Stimulated activated naive CD8-positive, alpha-beta T cell treated with anti-CD3 and anti-CD28 coated beads, Interleukin-15, Interleukin-2, amounts not matched to agents 100 ng/mL and 50 ng/mL, for 24 hours (primary cell): Measurements from ENCODE around the gene CAMSAP1.

Experiments used
- H3K27ac Mint-ChIP-seq: one replicate; pipeline ENCODE4 v1.8.0; 2021; ENCODE audit warnings: mild to moderate bottlenecking, mixed read lengths
- H3K27me3 Mint-ChIP-seq: one replicate; pipeline ENCODE4 v1.8.0; 2021; ENCODE audit warnings: mixed read lengths
- H3K36me3 Mint-ChIP-seq: one replicate; pipeline ENCODE4 v1.8.0; 2021; ENCODE audit warnings: low read depth, mixed read lengths
- H3K4me1 Mint-ChIP-seq: one replicate; pipeline ENCODE4 v1.8.0; 2021; ENCODE audit warnings: low read depth, mixed read lengths
- H3K4me3 Mint-ChIP-seq: one replicate; pipeline ENCODE4 v1.8.0; 2021; ENCODE audit warnings: mild to moderate bottlenecking, mixed read lengths
- H3K9me3 Mint-ChIP-seq: one replicate; pipeline ENCODE4 v1.8.0; 2021; ENCODE audit warnings: mixed read lengths

Gene CAMSAP1

DNA sequence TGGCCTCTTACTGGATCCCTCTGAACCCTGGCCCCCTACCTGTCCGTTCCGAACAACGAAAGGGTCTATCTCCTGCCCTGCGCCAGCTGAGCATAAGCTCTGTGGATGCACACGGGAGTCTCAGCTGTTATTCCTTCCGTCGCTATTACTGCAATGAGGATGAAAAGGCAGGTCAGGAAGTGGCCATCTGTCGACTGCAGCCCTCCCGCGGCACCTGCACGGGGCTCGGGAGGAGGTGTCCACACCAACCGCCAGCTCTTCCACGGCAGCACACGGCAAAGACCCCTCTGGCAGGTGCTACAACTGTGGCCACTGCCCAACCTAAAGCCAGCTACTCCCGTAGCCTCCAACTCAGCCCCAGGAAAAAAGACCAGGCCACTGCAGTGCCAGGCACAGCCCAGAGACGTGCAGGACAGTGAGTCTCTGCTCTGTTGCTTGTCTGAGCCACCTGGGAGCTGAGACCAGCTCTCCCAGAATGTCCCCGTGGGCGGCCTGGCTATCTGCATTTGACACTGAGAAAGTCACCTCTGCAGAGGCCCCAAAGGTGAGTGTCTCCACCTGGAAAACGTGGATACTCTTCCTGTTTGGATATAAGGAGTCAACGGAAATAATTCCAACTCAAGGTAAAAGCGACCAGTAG lies 19.1 kb downstream of the CAMSAP1 start:
- Mint-ChIP-seq H3K36me3 (no peaks in the 10 kb centered on the region), H3K9me3 (no peaks in the 10 kb centered on the region), H3K4me3 (no peak overlapping the region), H3K27me3 (no peaks in the 10 kb centered on the region), H3K4me1 (peaks cover 70% of the 10 kb centered on the region), H3K27ac (no peak overlapping the region)

DNA sequence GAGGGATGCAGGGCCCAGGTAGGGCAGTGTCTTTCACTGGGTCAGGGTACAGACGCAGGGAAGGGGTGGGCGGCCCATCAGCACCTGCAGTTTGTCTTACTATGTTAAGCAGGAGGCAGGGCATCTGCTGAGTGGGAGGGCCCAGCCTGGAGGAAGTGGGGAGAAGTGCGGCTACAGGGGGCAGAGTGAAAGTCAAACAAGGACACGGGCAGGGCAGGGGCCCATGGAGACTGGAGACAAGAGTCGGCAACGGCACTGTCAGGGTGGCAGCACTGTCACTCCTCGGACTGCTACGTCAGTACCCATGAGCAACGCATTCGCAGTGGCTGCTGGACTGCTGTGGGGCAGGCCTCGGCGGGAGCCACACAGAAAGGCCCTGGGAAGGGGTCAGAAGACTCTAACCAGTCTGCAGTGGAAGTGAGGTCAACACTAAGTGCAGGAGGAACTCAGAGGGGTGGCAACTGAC lies 19.7 kb downstream of the CAMSAP1 start:
- H3K27ac Mint-ChIP-seq = peak overlapping the region; percentile 56
- H3K9me3 Mint-ChIP-seq = no peaks in the 10 kb centered on the region
- no peaks in the 10 kb centered on the region for H3K27me3 Mint-ChIP-seq
- peaks cover 67% of the 10 kb centered on the region for H3K4me1 Mint-ChIP-seq
- H3K4me3 Mint-ChIP-seq = peak overlapping the region; percentile 66
- H3K36me3 Mint-ChIP-seq = no peaks in the 10 kb centered on the region

DNA sequence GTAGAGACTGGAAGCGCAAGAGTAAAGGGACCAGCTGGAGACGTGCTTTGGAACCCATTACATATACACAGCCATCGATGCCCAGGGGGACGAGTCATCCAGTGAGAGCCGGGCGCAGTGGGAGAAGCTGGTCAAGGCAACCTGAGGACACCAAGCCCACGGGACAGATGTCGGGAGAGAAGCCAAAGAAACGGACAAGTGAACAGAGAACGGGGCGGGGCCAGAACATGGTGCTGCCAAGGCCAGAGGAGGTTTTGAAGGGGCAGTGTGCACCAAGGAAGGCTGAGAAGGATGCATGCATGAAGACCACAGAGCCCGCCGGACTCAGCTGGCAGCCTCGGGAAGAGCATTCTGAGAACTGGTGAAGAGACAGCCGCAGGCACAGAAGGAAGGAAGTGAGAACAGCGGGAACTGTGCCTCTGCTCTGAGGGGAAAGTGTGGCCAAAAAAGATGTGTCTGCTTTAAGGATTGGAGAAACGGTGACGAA lies 20.3 kb downstream of the CAMSAP1 start:
- Mint-ChIP-seq H3K36me3 (no peaks in the 10 kb centered on the region), H3K4me1 (peaks cover 67% of the 10 kb centered on the region), H3K9me3 (no peaks in the 10 kb centered on the region), H3K27me3 (no peaks in the 10 kb centered on the region), H3K4me3 (peak overlapping the region; percentile 66), H3K27ac (peak overlapping the region; percentile 56)

DNA sequence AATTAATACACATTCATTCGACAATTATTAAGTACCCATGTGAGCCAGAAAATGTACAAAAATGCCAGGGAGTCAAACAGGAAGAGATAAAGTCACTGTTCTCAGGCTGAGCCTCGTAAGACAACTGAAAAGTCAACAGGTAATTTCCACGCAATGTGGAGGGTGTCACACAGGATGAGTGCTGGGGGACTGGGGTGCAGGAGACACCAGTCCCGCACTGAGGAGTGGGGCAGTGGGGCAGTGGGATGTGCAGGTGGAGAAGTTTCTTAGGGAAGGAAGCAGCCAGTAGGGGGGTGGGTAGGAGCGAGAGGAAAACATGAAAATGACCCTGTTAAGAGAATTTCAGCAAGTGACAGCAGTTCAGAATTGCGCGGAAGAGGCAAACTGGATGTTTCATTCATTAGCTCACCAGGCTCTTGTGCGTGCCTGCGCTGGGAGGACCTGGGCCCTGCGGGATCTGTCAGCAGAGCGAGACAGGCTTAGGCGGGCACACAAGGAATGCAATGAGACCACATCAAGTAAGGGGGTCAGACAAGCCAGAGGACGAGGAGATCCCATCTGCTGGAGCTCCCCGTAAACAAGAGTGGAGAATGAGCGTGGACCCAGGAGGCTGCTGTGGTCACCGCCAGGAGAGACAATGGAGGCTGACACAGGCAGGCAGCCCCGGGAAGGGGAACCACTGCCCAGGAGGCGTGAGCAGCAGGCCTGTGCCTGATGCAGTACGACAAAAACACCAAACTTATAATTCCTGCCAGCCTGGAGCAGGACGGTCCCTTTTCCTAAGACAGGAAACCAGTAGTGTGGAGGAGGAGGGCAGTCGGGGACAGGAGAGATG lies 21.0 kb downstream of the CAMSAP1 start:
- Mint-ChIP-seq H3K4me3 (no peak overlapping the region), H3K4me1 (peaks cover 62% of the 10 kb centered on the region), H3K36me3 (no peaks in the 10 kb centered on the region), H3K27ac (peak overlapping the region; percentile 56), H3K9me3 (no peaks in the 10 kb centered on the region), H3K27me3 (no peaks in the 10 kb centered on the region)

DNA sequence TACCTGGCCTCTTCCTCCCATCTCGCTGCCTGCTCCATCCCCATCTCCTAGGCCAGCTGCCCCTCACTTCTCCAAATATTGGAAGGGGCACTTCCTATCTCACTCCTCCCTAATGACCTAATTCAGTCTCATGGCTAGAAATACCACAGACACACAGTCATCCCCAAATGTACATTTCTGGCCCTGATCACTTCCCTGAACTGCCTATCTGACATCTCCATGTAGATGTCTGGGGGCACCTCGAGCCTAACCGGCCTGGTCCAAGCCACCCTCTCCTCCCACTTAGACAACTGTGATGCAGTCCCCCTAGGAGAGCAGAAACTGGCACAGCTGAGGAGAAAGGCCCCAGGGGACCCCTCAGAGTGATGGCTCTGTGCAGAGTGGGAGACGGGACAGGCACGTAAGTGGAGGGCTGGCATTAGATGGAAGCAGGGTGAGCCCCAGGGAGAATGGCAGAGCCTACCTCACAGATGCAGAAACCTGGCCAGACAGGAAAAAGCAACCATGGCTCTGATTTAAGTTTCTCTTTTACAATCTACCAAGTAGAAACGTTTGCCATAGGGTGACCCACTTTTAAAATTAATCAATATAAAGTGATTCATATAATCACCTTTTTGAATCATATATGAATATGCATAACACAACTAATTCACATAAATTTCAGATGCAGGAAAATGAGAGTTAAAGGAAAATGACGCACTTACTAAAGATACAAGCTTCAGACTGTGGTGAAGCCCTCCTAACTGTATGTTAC lies 22.1 kb downstream of the CAMSAP1 start:
- Mint-ChIP-seq H3K27ac (no peak overlapping the region), H3K36me3 (no peaks in the 10 kb centered on the region), H3K27me3 (no peaks in the 10 kb centered on the region), H3K4me1 (peaks cover 59% of the 10 kb centered on the region), H3K9me3 (no peaks in the 10 kb centered on the region), H3K4me3 (no peak overlapping the region)

DNA sequence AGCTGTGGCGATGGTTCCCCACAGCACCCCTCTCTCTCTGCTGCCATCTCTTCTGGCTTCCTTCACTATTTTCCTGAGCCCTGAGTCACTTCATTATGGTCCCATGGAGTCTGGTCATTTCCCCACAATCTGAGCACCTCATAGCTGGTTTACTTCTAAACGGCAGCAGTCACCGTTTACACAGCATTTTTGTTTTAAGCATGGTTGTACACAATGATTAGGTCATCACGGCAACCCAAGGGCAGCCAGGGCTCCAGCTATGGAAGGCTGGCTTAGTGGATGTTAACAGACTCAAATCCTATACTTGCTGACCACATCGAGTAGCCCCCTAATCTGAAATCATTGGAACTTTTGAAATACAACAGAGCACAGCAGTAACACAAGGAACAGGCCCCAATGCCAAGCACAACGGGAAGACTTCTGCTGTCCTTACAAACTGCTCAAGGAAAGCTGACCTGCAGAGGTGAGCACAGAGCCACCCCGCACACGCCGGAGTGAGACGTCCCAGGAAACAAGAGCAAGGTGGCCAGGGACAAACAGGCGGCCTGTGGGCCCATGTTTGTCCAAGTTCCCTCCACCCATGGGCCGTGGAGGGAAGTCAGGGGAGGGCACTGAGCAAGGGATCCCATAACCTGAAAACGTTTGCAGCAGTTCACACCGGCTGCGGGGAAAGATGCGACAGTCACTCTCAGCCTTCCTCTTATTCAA lies 22.9 kb downstream of the CAMSAP1 start:
- Mint-ChIP-seq H3K4me3 (no peak overlapping the region), H3K27me3 (no peaks in the 10 kb centered on the region), H3K4me1 (peaks cover 59% of the 10 kb centered on the region), H3K27ac (no peak overlapping the region), H3K9me3 (no peaks in the 10 kb centered on the region), H3K36me3 (peaks cover 2% of the 10 kb centered on the region)

DNA sequence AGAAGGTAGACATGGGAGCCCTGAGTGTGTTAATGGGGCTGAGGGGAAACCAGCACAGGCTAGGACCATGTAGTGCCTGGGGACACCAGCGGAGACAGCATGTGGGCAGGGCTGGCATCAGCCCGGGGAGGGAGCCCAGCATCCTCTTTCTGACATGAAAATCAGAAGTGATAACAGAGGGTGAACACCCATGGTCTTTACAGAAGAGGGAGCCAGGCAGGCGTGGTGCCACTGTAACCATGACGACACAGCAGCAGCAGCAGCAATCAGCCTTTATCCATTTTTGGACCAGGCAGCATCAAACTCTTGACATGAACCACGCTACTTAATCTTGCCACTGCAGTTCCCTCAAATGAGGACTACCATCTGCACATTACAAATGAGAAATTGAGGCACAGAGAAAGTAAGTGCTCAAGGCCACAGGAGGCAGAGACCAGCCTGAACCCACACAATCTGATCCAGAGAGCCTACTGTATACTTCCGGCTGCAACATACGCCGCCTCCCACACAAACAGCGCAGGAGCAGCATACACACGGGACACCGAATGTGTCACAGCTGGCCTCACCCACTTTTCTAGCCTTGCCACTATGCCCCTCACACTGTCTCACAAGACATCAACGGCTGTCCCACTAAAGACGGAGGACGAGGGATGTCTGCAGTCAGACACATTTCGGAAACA lies 23.8 kb downstream of the CAMSAP1 start:
- Mint-ChIP-seq H3K27ac (no peak overlapping the region), H3K9me3 (no peaks in the 10 kb centered on the region), H3K27me3 (no peaks in the 10 kb centered on the region), H3K4me1 (peaks cover 60% of the 10 kb centered on the region), H3K36me3 (peaks cover 4% of the 10 kb centered on the region), H3K4me3 (no peak overlapping the region)

DNA sequence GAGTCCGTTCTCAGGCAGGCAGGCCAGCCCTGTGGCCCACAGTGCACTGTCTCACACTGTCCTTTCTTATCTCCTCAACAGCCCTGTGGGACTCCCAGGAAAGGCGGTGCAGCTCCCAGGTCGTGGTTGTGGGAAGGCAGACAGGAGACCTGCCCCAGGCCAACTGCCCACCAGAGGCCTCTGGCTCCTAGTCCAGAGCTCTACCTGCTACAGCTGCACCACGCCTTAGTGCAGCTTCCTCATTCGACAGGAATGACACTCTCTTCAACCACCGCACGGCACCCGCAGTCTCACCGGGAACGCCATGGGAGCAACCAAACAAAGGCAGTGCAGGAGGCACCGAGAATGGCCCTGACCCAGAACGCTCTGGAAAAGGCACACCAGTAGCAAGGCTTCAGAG lies 25.3 kb downstream of the CAMSAP1 start:
- Mint-ChIP-seq H3K27me3 (no peaks in the 10 kb centered on the region), H3K27ac (no peak overlapping the region), H3K4me1 (peaks cover 54% of the 10 kb centered on the region)

DNA sequence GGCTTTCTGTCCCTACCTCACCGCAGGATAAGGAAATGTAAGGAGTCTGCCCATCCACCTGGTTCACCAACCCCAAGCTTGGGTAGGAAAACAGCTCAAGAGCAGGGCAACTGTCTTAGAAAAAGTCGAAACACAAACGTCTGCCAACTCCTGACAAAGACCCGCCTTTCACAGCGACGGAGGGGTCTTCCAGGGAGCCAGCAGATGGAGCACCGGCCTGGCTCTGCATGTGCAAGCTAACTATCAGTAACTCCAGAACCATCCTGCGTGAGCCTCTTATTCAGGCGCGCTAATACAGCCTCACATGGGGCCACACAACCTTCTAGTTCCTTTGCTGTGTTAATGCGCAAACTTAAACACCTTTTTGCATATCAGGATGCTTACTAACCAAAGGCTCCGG lies 26.9 kb downstream of the CAMSAP1 start:
- no peaks in the 10 kb centered on the region for H3K9me3 Mint-ChIP-seq
- no peak overlapping the region for H3K4me3 Mint-ChIP-seq
- peaks cover 16% of the 10 kb centered on the region for H3K36me3 Mint-ChIP-seq
- no peak overlapping the region for H3K27ac Mint-ChIP-seq
- H3K27me3 Mint-ChIP-seq = no peaks in the 10 kb centered on the region
- H3K4me1 Mint-ChIP-seq = peaks cover 41% of the 10 kb centered on the region

More for the DNA sequence above, 25.3 kb downstream of the CAMSAP1 start:
- no peak overlapping the region for H3K4me3 Mint-ChIP-seq
- peaks cover 8% of the 10 kb centered on the region for H3K36me3 Mint-ChIP-seq
- no peaks in the 10 kb centered on the region for H3K9me3 Mint-ChIP-seq

DNA sequence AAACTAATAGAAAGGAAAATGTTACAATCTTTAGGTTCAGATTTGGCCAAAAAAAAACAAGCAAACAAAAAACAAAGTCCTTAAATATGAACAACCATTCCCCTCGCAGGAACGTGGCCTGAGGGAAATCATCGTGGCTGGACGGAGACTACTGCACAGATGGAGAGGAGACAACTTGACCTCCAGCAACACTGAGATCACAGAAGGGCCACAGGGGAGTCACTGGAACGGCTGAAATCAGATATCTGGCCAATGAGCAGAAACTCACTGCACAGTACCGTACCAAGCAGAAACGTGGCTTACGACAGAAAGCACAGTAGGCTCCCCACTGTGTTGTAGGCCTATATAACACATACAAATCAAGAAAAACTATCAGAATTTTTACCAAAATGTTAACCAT lies 27.7 kb downstream of the CAMSAP1 start:
- H3K36me3 Mint-ChIP-seq = peaks cover 16% of the 10 kb centered on the region
- peaks cover 36% of the 10 kb centered on the region for H3K4me1 Mint-ChIP-seq
- no peak overlapping the region for H3K27ac Mint-ChIP-seq
- no peak overlapping the region for H3K4me3 Mint-ChIP-seq
- H3K9me3 Mint-ChIP-seq = no peaks in the 10 kb centered on the region
- no peaks in the 10 kb centered on the region for H3K27me3 Mint-ChIP-seq

DNA sequence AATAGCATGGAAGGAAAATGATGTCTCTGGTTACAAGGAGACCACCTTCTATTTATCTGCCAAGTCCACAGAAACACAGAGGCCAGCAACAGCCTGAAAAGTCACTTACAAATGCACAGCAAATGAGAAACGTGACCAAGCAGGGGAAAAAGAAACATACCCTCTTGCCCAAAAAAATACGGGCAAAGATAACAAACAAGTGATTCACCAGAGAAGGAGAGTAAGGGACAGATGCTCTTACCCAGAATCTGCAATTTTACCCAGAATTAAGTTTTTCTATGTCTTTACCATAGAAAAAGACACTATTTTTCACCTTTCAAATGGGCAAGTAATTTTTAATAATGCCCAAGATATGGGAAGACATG lies 28.1 kb downstream of the CAMSAP1 start:
- no peak overlapping the region for H3K27ac Mint-ChIP-seq
- H3K36me3 Mint-ChIP-seq = peaks cover 16% of the 10 kb centered on the region
- no peaks in the 10 kb centered on the region for H3K9me3 Mint-ChIP-seq
- no peaks in the 10 kb centered on the region for H3K27me3 Mint-ChIP-seq
- H3K4me1 Mint-ChIP-seq = peaks cover 32% of the 10 kb centered on the region
- no peak overlapping the region for H3K4me3 Mint-ChIP-seq

DNA sequence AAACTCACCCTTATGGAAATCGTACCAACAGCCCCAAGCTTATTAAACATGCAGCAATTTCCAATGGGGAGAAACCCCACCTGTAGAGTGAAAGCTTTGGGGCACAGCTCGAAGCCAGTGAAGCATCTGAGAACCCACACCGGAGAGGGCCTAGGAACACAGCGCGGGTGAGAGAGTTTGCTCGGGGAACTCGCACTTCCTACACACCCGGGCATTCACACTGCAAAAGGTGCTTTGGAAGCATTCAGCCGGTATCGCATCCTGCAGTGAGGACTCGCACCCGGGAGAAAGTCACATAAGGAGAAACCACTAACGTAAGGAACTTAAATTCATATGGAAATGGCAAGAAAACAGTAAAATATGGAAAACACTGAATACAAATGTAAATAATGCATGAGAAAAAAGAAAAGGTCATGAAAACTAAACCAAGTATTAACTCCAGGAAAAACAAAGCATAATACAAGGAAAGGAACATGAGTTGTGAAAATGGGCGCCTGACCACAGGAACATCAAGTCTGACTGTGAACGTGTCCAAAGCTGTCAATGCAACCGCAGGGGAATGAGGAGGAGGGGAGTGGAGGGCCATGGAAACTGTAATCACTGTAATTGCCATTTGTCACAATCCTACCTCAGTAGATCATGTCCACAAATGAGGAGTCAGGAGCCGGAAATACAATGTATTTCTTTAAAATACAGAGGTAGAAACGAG lies 28.7 kb downstream of the CAMSAP1 start:
- Mint-ChIP-seq H3K36me3 (peaks cover 16% of the 10 kb centered on the region), H3K27ac (no peak overlapping the region), H3K9me3 (no peaks in the 10 kb centered on the region), H3K4me1 (peaks cover 26% of the 10 kb centered on the region), H3K27me3 (no peaks in the 10 kb centered on the region), H3K4me3 (no peak overlapping the region)

DNA sequence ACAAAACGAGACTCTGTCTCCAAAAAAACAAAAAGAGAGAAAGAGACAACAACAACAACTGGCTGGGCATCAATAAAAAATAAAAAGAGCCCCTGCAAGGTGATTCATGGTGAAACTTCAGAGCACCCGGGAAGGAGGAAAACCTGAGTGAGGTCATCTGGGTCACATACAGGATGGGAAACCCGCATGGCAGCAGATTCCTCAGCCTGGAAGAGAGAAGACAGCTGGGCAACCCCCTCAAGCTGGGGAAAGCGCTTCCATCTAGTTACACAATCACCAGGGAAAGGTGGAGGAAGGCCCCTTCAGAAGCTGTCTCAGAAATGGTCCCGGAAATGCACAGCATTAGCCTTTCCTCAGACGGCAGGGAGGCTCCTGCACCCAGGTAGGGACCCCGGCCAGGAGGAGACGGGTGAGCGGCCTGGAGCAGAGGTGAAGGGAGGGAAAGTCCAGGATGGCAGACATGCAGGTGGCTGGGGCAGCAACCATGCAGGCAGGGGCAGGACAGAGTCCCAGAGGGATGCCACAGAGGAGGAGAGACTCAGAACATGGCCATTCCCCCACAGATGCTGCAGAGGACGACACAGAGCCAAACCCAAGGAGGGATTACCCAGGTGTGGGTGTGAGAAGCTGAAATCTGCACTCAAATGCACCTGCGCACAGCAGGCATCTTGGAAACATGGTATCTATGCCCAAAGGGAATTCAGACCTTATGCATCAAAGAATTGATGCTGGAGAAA lies 29.4 kb downstream of the CAMSAP1 start:
- H3K36me3 Mint-ChIP-seq = peaks cover 16% of the 10 kb centered on the region

More for the DNA sequence above, 29.4 kb downstream of the CAMSAP1 start:
- H3K27ac Mint-ChIP-seq = no peak overlapping the region
- peaks cover 20% of the 10 kb centered on the region for H3K4me1 Mint-ChIP-seq
- no peaks in the 10 kb centered on the region for H3K27me3 Mint-ChIP-seq
- no peak overlapping the region for H3K4me3 Mint-ChIP-seq
- H3K9me3 Mint-ChIP-seq = no peaks in the 10 kb centered on the region
